CD4-positive, alpha-beta T cell (primary cell): ENCODE results near the gene ARSA. TPM values are rescaled to one million over a fixed set of nuclear protein-coding genes. Genes with fewer than 3 reads are reported as not detected.

ENCODE experiments used
- ATAC-seq: fragments of 200-7000 bp; cut with Tn5 transposase; one replicate; pipeline ENCODE4 v1.10.0; 2022; ENCODE audit warnings: mild to moderate bottlenecking; ENCODE audit not compliant: poor library complexity
- CTCF ChIA-PET: fragments of 350-600 bp; sonication (Branson Sonifier 250); formaldehyde crosslinking; loops from one replicate; lab custom pipeline; 2021; ENCODE audit warnings: antibody characterized with exemption, inconsistent platforms; lab: Charles Lee
- POLR2A ChIA-PET: fragments of 350-600 bp; sonication (Branson Sonifier 250); formaldehyde crosslinking; loops from one replicate; lab custom pipeline; 2021; ENCODE audit warnings: antibody characterized with exemption, inconsistent platforms; lab: Charles Lee
- DNase-seq, 14 experiments: peaks; one replicate each; pipeline ENCODE4 v3.0.0-alpha.2; 2013 to 2020; ENCODE audit warnings: mixed read lengths in 2 of 14
- H3K27ac ChIP-seq, 2 donors: one replicate each; pipeline versions ENCODE4 v1.5.1 to v1.7.0; 2013; ENCODE audit warnings: low read length in 2 of 2, low read depth in 1 of 2, mild to moderate bottlenecking in 1 of 2
- H3K27me3 ChIP-seq, 2 experiments: 1 replicate in 1 of 2; 2 replicates in 1 of 2; pipeline versions ENCODE4 v1.6.1 to v1.7.0; 2013; ENCODE audit warnings: low read length in 2 of 2, control low read depth in 1 of 2, mild to moderate bottlenecking in 1 of 2, moderate library complexity in 1 of 2; ENCODE audit not compliant: insufficient read depth in 2 of 2, control insufficient read depth in 1 of 2
- H3K36me3 ChIP-seq: one replicate; pipeline ENCODE4 v1.6.1; 2013; ENCODE audit warnings: low read length, control low read depth; ENCODE audit not compliant: insufficient read depth
- H3K4me1 ChIP-seq: one replicate; pipeline ENCODE4 v1.6.1; 2013; ENCODE audit warnings: low read length, control low read depth; ENCODE audit not compliant: insufficient read depth
- H3K4me3 ChIP-seq: one replicate; pipeline ENCODE4 v1.5.1; 2013; ENCODE audit warnings: mild to moderate bottlenecking, low read length, moderate library complexity
- H3K9me3 ChIP-seq, 2 experiments: 1 replicate in 1 of 2; 2 replicates in 1 of 2; pipeline versions ENCODE4 v1.6.1 to v1.7.0; 2013; ENCODE audit warnings: low read length in 2 of 2, mild to moderate bottlenecking in 2 of 2, control low read depth in 1 of 2, moderate library complexity in 1 of 2; ENCODE audit not compliant: control insufficient read depth in 1 of 2, insufficient read depth in 1 of 2
- H3K27ac Mint-ChIP-seq: one replicate; pipeline ENCODE4 v1.8.0; 2020; ENCODE audit warnings: mixed read lengths
- H3K27me3 Mint-ChIP-seq: one replicate; pipeline ENCODE4 v1.8.0; 2021; ENCODE audit warnings: mixed read lengths
- H3K36me3 Mint-ChIP-seq: one replicate; pipeline ENCODE4 v1.8.0; 2021; ENCODE audit warnings: low read depth, mixed read lengths
- H3K4me1 Mint-ChIP-seq: one replicate; pipeline ENCODE4 v1.8.0; 2021; ENCODE audit warnings: low read depth, mixed read lengths
- H3K4me3 Mint-ChIP-seq: one replicate; pipeline ENCODE4 v1.8.0; 2020; ENCODE audit warnings: mild to moderate bottlenecking, mixed read lengths
- H3K9me3 Mint-ChIP-seq: one replicate; pipeline ENCODE4 v1.8.0; 2020; ENCODE audit warnings: mixed read lengths
- CTCF ChIP-seq: fragments of 200-600 bp; IDR thresholded peaks from one replicate; pipeline ENCODE4 v1.8.0; 2022; ENCODE audit warnings: antibody characterized with exemption, mild to moderate bottlenecking
- intact Hi-C, 2 experiments: fragments of 100-400 bp; cut with DNase I in 1 of 2; cut with micrococcal nuclease in 1 of 2; formaldehyde crosslinking; loops; one replicate each; pipeline versions ENCODE4 v1.15.1 to v1.9.0; 2023 to 2025; cut with DNase I, micrococcal nuclease
- total RNA-seq, 174 experiments: library from RNA in 2 of 174; stranded (reverse) in 2 of 174; gene quantifications; one replicate each; pipeline ENCODE4 v1.2.3 and lab custom pipeline; 2021 to 2026

ARSA gene
- total RNA-seq, 2 experiments from 2014 or later, result 52.3 to 54.4 TPM

- Histone ChIP-seq H3K36me3 (peaks cover 13% of the 10 kb centered on the region), H3K27me3 (no peaks in the 10 kb centered on the region), H3K9me3 (no peaks in the 10 kb centered on the region), H3K4me1 (peaks cover 43% of the 10 kb centered on the region), H3K27ac (peak overlapping the region; percentile 53 to 70), H3K4me3 (peak overlapping the region; percentile 84)
- ChIA-PET POLR2A (interaction anchor here (1.3 to 1.4 kb wide), 2 partner anchors 101 to 119 kb away, joined by 7 to 9 read pairs; partner anchors contain the start of genes LMF2, NCAPH2 and SCO2), CTCF (interaction anchor here (1.5 to 2.7 kb wide), 2 partner anchors 64 to 101 kb away, joined by 5 to 9 read pairs; partner anchors contain the start of genes SCO2 and SYCE3)
- no peak for ATAC-seq
- Mint-ChIP-seq H3K4me3 (peak overlapping the region; percentile 89), H3K27ac (peak overlapping the region; percentile 89), H3K27me3 (no peaks in the 10 kb centered on the region), H3K9me3 (no peaks in the 10 kb centered on the region), H3K4me1 (peaks cover 39% of the 10 kb centered on the region), H3K36me3 (peaks cover 22% of the 10 kb centered on the region)
- TF ChIP-seq CTCF, result no peak
- intact Hi-C loops, result no loop called here
- peak in 2 of 14 experiments; percentile 9 to 54 for DNase-seq
Observed at GRCh38 chr22:50626850-50627641, 906 bp downstream of the ARSA start.

GRCh38 chr22:50626314-50626849 is 1.6 kb downstream of the ARSA start:
- peaks cover 13% of the 10 kb centered on the region for H3K36me3 ChIP-seq
- ChIA-PET POLR2A (no interaction called here), CTCF (interaction anchor here (2.7 kb wide), 1 partner anchor 101 kb away, joined by 9 read pairs; the partner anchor contains the start of gene SCO2)
- H3K27me3 ChIP-seq, result no peaks in the 10 kb centered on the region
- no peaks in the 10 kb centered on the region for H3K27me3 Mint-ChIP-seq
- peak overlapping the region in 1 of 2 donors; percentile 53 for H3K27ac ChIP-seq
- H3K4me3 Mint-ChIP-seq, result peak overlapping the region; percentile 76
- H3K4me1 ChIP-seq, result peaks cover 46% of the 10 kb centered on the region
- no peak for TF ChIP-seq CTCF
- H3K4me1 Mint-ChIP-seq, result peaks cover 41% of the 10 kb centered on the region
- no peaks in the 10 kb centered on the region for H3K9me3 Mint-ChIP-seq
- no peaks in the 10 kb centered on the region for H3K9me3 ChIP-seq
- DNase-seq (no peak), ATAC-seq (no peak)
- peak overlapping the region; percentile 64 for H3K27ac Mint-ChIP-seq
- intact Hi-C loops, result no loop called here
- H3K4me3 ChIP-seq, result no peak overlapping the region
- peaks cover 28% of the 10 kb centered on the region for H3K36me3 Mint-ChIP-seq

- H3K4me1 ChIP-seq, result peaks cover 52% of the 10 kb centered on the region
- Mint-ChIP-seq H3K36me3 (peaks cover 30% of the 10 kb centered on the region), H3K9me3 (no peaks in the 10 kb centered on the region), H3K27me3 (no peaks in the 10 kb centered on the region), H3K4me3 (peak overlapping the region; percentile 62), H3K4me1 (peaks cover 47% of the 10 kb centered on the region), H3K27ac (no peak overlapping the region)
- peaks cover 13% of the 10 kb centered on the region for H3K36me3 ChIP-seq
- peak in 1 of 14 experiments; percentile 41 for DNase-seq
- no peak for ATAC-seq
- no peak overlapping the region for H3K27ac ChIP-seq
- no peaks in the 10 kb centered on the region for H3K27me3 ChIP-seq
- POLR2A ChIA-PET, result no interaction called here
- no peak for TF ChIP-seq CTCF
- H3K9me3 ChIP-seq, result no peaks in the 10 kb centered on the region
- no peak overlapping the region for H3K4me3 ChIP-seq
- intact Hi-C loops, result no loop called here
- CTCF ChIA-PET, result interaction anchor here (2.7 kb wide), 1 partner anchor 100 kb away, joined by 9 read pairs; the partner anchor contains the start of gene SCO2
Observed at GRCh38 chr22:50625568-50626313, 2.2 kb downstream of the ARSA start.
